GM10847 (cell line): ENCODE data around the gene COL20A1.

Source experiments
- POLR2A ChIP-seq: IDR thresholded peaks from 2 replicates; pipeline ENCODE4 v1.6.1; 2011; ENCODE audit not compliant: insufficient read length; ENCODE audit errors: extremely low read depth

COL20A1 gene

DNA sequence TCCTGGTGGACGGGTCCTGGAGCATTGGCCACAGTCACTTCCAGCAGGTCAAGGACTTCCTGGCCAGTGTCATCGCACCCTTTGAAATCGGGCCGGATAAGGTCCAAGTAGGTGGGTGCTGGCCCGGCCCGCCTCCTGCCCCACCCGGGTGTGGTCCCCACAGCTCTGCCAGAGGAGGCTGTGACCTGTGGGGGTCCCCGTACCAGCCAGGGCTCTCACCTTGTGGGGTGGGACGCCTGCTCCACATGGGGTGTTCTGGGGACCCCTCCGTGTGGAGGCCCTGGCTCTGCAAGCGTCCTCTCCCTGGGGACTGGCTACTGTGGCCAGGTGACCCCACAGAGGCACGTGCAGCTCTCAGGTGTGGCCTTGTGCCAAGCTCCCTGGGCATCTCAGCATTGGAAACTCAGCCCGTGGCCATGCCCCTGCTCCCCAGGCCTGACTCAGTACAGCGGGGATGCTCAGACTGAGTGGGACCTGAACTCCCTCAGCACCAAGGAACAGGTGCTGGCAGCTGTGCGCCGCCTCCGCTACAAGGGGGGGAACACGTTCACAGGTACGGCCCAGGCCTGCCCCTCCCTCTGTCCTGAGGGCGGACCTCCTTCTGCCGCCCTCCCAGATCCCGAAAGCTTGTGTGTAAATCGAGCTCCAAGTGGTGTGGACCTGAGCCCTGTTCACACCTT is 14.7 kb downstream of the COL20A1 start:
- TF ChIP-seq POLR2A: no peak

DNA sequence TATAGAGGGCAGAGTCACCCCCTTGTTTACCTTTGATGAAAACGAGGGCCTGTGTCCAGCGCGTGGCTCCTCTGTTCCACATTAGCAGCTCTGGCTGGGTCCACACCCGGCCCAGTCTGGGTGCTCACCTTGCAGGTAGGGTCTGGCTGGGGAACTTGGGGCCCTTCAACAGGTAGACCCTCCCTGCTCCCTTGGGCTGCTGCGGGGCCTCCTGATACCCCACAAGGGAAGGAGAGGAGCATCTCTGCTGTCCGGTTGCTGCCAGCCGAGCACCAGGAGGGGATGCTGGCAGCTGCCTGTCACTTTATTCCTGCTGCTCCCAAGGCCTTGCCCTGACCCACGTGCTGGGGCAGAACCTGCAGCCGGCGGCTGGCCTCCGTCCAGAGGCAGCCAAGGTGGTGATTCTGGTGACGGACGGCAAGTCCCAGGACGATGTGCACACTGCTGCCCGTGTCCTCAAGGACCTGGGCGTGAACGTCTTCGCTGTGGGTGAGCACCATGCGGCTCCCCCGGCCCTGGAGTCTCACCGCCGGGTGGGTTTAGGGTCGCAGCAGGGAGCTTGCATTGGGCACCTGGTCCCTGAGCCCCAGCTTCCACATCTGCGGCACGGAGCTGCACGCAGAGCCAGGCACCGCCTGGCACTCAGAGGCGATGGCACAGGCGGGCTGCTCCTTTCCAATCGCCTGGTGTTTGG is 15.4 kb downstream of the COL20A1 start:
- no peak for TF ChIP-seq POLR2A

DNA sequence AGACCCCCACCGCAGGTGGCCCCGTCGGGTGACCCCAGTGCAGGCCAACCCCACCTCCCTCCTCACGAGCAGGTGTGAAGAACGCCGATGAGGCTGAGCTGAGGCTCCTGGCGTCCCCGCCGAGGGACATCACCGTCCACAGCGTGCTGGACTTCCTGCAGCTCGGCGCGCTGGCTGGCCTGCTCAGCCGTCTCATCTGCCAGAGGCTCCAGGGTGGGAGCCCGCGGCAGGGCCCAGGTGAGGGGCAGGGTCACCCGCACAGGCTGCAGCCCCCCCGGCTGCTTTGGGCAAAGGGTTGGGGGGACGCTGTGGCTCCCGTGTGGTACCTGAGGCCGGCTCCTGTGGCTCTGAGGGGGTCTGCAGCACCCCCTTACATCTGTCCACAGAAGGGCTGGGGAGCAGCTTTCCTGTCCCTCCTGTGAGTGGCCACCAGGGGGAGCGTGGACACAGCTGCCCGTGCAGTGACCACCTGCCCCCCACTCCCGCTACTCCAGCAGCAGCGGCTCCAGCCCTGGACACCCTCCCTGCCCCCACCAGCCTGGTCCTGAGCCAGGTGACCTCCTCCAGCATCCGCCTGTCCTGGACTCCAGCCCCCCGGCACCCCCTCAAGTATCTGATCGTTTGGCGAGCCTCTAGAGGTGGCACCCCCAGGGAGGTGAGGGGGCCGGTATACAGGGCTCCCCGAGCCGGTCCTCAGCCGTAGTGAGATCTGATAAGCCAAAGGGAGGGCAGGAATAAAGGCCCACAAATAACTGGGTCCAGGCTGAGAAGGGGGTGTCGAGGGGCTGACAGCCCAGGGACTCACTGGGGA is 16.5 kb downstream of the COL20A1 start:
- TF ChIP-seq POLR2A: no peak

DNA sequence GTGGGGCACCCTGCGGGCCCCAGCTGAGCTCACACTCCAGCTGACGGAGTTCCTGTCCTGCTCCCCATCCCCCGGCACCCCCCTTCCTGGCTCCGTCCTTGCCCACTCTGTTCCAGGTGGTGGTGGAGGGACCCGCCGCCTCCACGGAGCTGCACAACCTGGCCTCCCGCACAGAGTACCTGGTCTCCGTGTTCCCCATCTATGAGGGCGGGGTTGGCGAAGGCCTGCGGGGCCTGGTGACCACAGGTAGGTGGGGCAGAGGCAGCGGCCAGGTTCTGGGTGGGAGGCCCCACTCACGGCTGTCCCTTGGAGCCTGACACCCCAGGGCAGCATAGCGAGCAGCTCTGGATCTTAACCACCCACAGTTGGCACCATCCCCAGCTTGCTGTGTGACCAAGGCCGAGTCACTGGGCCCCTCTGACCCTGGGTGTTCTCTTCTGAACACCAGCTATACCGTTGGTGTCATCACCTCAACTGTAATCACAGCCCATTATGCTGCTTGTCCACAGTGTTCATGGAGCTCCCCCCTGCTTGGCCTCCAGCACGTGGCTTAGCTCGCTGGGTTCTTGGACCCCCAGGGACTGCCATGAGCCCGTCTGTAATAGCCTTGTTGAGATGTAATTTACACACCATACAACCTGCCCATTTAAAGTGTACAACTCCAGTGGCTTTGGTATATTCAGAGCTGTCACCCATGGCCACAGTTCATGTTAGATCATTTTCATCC is 17.4 kb downstream of the COL20A1 start:
- no peak for TF ChIP-seq POLR2A

DNA sequence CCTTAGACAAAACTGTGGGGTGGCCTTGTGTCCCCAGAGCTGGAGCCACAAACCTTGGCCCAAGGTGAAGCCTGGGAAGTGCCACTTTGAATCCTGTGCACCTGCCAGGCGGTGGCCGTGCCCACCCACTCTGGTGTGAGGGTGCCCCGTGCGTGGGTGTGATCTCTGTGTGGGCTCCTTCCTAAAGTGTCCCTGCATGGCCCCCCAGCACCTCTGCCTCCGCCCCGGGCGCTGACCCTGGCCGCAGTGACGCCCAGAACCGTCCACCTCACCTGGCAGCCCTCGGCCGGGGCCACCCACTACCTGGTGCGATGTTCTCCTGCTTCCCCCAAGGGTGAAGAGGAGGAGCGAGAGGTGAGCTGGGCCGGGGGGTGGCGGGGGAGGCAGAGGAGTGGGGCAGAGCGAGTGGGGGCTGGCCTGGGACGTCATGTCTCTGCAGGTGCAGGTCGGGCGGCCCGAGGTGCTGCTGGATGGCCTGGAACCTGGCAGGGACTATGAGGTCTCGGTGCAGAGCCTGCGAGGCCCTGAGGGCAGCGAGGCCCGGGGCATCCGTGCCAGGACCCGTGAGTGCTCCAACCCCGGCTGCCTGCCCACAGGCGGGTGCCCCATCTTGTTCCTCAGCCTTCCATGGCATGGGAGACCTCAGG is 18.3 kb downstream of the COL20A1 start:
- no peak for TF ChIP-seq POLR2A

DNA sequence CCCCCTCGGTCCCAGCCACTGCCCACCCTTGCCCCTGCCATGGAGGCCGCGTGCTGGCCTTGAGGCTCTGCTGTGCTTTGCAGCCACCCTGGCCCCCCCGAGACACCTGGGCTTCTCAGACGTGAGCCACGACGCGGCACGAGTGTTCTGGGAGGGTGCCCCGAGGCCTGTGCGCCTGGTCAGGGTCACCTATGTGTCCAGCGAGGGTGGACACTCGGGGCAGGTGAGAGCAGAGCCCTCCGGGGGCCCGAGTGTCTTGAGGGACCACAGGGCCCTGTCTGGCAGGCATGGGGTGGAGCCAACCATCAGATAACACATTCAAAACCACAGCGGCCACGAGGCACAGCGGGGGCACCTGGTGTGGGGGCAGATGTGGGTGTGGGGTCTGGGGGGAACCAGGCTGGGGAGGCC is 18.9 kb downstream of the COL20A1 start:
- no peak for TF ChIP-seq POLR2A

DNA sequence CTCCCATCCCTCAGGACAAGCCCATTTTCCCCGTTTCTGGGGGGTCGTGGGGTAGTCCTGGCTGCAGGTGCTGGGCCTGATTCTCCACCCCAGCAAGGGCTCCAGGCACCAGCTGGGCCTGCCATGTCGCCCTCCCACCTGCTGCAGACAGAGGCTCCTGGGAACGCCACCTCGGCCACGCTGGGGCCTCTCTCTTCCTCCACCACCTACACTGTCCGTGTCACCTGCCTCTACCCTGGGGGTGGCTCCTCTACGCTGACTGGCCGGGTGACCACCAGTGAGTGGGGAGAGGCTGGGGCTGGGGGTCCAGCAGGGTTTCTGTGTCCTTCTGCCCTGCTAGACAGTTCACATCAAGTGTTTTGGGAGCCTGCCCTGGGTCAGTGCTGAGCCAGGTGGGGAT is 19.3 kb downstream of the COL20A1 start:
- TF ChIP-seq POLR2A: no peak

DNA sequence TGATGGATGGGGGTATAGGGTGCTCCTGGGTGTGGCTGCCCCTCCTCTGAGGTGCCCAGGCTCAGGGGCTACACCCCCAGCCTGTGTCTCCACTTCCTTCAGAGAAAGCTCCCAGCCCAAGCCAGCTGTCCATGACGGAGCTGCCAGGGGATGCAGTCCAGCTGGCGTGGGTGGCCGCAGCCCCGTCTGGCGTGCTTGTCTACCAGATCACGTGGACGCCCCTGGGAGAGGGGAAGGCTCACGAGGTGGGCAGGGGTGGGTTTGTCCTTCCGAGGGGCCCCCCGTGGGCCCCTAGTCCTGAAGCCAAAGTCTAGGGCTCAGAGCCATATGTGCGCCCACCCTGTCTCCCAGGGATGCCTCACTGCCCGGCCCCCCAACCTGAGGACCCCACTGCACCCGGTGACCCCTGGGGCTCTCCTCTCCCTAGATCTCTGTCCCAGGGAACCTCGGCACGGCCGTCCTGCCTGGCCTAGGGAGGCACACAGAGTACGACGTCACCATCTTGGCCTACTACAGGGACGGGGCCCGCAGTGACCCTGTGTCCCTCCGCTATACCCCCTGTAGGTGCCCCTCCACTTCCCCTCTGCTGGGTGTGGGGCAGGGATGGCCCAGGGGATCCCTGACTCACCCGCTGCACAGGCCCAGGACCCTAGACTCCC is 19.8 kb downstream of the COL20A1 start:
- TF ChIP-seq POLR2A: no peak

DNA sequence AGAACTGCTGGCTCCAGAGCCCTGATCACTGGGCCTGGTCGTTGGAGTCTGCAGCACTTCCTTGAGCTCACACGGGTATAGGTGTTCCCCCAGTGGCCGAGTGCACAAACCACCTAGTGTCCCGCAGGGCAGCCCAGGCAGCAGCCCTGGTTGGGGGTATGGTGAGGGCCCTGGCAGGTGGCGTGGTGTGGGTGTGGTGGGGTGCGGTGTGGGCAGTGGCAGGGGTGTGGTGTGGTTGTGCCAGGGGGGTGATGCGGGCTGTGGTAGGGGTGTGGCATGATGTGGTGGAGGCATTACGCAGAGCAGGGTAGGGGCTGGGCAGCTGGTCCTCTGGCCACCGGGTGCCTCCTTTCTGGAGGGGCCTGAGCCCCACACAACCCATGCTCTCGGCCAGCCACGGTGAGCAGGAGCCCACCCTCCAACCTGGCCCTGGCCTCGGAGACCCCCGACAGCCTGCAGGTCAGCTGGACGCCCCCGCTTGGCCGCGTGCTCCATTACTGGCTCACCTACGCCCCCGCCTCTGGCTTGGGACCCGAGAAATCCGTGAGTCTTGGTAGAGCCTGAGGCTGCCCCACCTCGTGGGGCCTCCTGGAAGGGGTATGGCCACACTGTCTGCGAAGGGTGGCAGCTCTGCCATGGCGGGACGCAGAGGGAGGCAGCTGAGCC is 20.5 kb downstream of the COL20A1 start:
- TF ChIP-seq POLR2A: no peak

DNA sequence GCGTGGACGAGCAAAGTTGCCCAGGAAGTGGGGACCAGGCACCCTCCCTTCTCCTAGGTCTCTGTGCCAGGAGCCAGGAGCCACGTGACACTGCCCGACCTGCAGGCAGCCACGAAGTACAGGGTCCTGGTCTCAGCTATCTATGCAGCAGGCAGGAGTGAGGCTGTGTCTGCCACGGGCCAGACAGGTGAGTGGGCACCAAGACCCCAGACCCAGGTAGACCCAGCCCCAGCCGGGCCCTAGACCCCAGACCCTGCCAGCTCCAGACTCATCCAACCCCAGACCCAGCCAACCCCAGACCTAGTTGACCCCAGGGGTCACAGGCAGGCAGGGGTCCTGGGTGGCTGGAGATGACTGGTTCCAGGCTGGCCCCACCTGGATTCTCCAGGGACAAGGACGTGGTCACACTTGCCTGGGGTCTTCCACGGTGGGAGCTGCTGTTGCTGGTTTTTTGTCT is 21.1 kb downstream of the COL20A1 start:
- no peak for TF ChIP-seq POLR2A

DNA sequence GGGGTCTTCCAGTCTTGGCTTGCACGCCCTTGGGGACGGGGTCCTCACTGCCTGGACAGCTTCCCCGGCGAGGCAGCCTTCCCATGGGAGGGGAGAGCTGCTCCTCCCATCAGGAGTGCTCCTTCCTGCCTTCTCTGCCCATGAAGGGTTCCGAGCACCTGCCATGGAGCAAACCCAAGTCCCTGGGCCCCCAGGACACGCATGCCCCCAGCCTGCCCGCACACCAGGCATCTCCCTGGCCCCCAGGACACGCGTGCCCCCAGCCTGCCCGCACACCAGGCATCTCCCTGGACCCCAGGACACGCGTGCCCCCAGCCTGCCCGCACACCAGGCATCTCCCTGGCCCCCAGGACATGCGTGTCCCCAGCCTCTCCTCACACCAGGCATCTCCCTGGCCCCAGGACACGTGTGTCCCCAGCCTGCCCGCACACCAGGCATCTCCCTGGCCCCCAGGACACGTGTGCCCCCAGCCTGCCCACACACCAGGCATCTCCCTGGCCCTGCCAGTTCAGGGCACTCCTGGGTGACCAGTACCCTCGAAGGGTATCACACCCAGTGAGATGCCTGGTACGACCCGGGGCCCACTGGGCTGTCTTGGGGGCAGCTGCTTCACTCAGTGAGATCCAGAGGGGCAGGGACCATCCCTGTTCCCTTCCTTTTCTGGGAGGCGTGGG is 21.7 kb downstream of the COL20A1 start:
- TF ChIP-seq POLR2A: no peak

DNA sequence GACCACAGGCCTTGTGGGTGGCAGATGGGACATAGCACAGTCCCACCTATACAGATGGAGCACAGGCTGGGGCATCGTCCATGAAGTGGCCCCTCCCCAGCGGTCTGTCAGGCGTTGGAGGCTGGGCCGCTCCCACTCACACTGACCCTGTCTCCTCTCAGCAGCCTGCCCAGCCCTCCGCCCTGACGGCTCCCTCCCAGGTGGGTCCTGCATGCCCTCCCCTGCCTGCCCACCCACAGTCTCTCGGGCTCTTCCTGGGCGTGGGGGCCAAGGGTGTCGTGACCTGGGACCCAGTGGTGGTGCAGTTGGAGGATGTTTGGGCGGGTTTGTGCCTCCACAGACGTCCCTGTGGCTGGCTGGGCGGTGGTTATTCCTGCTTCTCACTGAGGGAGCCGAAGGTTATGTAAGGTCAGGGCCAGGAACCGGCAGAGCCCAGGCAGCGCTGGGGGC is 22.3 kb downstream of the COL20A1 start:
- no peak for TF ChIP-seq POLR2A

DNA sequence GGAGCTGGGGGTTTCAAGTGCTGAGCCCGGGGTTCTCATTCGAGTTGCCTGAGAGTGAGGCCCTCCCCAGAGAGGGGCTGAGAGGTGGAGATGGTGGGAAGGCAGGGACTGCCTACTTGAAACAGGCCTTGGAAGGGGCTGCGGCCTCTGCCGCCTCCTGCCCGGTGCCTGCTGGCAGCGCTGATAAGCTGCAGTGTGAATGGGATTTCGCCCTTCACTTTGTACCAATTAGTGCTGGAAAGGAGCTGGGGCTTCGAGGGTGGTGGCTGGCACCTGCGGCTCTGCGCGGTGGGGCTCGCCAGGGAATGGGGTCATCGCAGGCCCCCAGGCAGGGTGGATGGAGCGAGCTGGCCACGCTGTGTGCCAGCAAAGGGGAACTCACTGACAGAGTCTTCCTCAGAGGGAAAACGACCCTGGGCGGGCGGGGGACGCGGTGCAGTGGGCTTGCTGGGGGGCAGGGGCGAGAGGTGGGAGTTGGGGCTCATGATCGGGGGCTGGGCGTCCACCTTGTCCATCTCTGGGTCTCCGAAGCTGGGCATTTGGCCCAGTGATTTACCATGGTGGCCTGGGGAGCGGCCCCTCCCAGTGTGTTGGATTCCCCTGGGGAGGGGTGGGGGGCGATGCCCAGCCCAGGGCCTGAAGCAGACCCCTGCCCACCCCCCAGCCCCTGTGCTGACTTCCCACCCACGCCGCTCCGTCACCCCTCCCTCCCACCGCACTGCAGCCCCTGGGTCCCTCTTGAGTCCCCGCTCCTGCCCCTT is 22.9 kb downstream of the COL20A1 start:
- TF ChIP-seq POLR2A: no peak

DNA sequence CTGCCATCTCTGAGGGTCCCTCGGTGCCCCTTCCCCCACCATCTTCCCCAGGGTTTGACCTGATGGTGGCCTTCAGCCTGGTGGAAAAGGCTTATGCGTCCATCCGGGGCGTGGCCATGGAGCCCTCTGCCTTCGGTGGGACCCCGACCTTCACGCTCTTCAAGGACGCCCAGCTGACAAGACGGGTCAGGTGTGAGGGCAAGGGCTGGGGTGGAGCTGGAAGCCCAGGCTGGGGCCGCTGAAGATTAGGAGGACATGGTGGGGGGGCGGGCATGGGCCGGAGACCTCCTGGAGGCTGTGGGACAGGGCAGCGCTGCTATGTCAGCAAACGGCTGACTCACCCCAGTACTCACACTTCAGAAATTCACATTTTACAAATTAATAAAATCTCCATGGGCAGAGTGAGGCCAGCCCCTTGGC is 23.5 kb downstream of the COL20A1 start:
- no peak for TF ChIP-seq POLR2A
